ENCODE measurements around the gene TRPV4. TPM values are rescaled to one million over a fixed set of nuclear protein-coding genes. Genes with fewer than 3 reads are reported as not detected.

TRPV4 gene
- total and polyA plus RNA-seq, 2 experiments from 2014 or later, result 2.3 to 4.7 TPM

GRCh38 chr12:109817627-109818231 is 15.5 kb downstream of the TRPV4 start:
- H3K36me3 ChIP-seq (replicated peaks; ENCODE audit: insufficient read depth, low read depth), result no peaks in the 10 kb centered on the region
- H3K4me3 ChIP-seq, result no peak overlapping the region
- H4K20me1 ChIP-seq (ENCODE audit: insufficient read depth, poor library complexity, severe bottlenecking), result no peaks in the 10 kb centered on the region
- H2AFZ ChIP-seq, result no peak overlapping the region
- no peaks in the 10 kb centered on the region for H3K79me2 ChIP-seq
- TF ChIP-seq CTCF (IDR thresholded peaks at IDR 0.05; ENCODE audit: poor library complexity) (no peak), EZH2phosphoT487 (IDR thresholded peaks at IDR 0.05; ENCODE audit: low read depth, severe bottlenecking, unreplicated experiment) (no peak), EZH2 (IDR thresholded peaks at IDR 0.05; ENCODE audit: borderline replicate concordance) (no peak)
- H3K27ac ChIP-seq, result no peak overlapping the region
- H3K27me3 ChIP-seq, result no peaks in the 10 kb centered on the region
- no peak overlapping the region for H3K4me2 ChIP-seq
- no peaks in the 10 kb centered on the region for H3K4me1 ChIP-seq (ENCODE audit: insufficient read depth)
- 94% methylated on average over 8 of the region's 8 CpGs for WGBS (ENCODE audit: low lambda C conversion rate, missing lambda C conversion rate)
- no peaks in the 10 kb centered on the region for H3K9me2 ChIP-seq (replicated peaks; ENCODE audit: insufficient read depth)
- no peak for DNase-seq (ENCODE audit: low spot score)
- no peaks in the 10 kb centered on the region for H3K9me3 ChIP-seq (ENCODE audit: low read depth)

- H3K27ac ChIP-seq, result no peak overlapping the region
- H3K4me1 ChIP-seq (ENCODE audit: insufficient read depth), result no peaks in the 10 kb centered on the region
- no peak for DNase-seq (ENCODE audit: low spot score)
- H4K20me1 ChIP-seq (ENCODE audit: insufficient read depth, poor library complexity, severe bottlenecking), result no peaks in the 10 kb centered on the region
- no peak overlapping the region for H2AFZ ChIP-seq
- H3K4me3 ChIP-seq, result no peak overlapping the region
- no peaks in the 10 kb centered on the region for H3K36me3 ChIP-seq (replicated peaks; ENCODE audit: insufficient read depth, low read depth)
- 95% methylated on average over 6 of the region's 7 CpGs for WGBS (ENCODE audit: low lambda C conversion rate, missing lambda C conversion rate)
- no peaks in the 10 kb centered on the region for H3K9me3 ChIP-seq (ENCODE audit: low read depth)
- H3K79me2 ChIP-seq, result no peaks in the 10 kb centered on the region
- no peak overlapping the region for H3K4me2 ChIP-seq
- H3K9me2 ChIP-seq (replicated peaks; ENCODE audit: insufficient read depth), result no peaks in the 10 kb centered on the region
- TF ChIP-seq CTCF (IDR thresholded peaks at IDR 0.05; ENCODE audit: poor library complexity) (no peak), EZH2 (IDR thresholded peaks at IDR 0.05; ENCODE audit: borderline replicate concordance) (no peak), EZH2phosphoT487 (IDR thresholded peaks at IDR 0.05; ENCODE audit: low read depth, severe bottlenecking, unreplicated experiment) (no peak)
- H3K27me3 ChIP-seq, result no peaks in the 10 kb centered on the region
Observed at GRCh38 chr12:109816870-109817269, 16.3 kb downstream of the TRPV4 start.

- TF ChIP-seq CTCF (IDR thresholded peaks at IDR 0.05; ENCODE audit: poor library complexity), result no peak
- no peak for TF ChIP-seq EZH2 (IDR thresholded peaks at IDR 0.05; ENCODE audit: borderline replicate concordance)
- no peak for TF ChIP-seq EZH2phosphoT487 (IDR thresholded peaks at IDR 0.05; ENCODE audit: low read depth, severe bottlenecking, unreplicated experiment)
- no peak for DNase-seq (ENCODE audit: low spot score)
- no peaks in the 10 kb centered on the region for H3K4me1 ChIP-seq (ENCODE audit: insufficient read depth)
- no peaks in the 10 kb centered on the region for H3K9me2 ChIP-seq (replicated peaks; ENCODE audit: insufficient read depth)
- H3K27me3 ChIP-seq, result no peaks in the 10 kb centered on the region
- no peak overlapping the region for H3K27ac ChIP-seq
- 81% methylated on average over 10 of the region's 10 CpGs for WGBS (ENCODE audit: low lambda C conversion rate, missing lambda C conversion rate)
- H3K4me2 ChIP-seq, result no peak overlapping the region
- no peaks in the 10 kb centered on the region for H4K20me1 ChIP-seq (ENCODE audit: insufficient read depth, poor library complexity, severe bottlenecking)
- no peaks in the 10 kb centered on the region for H3K79me2 ChIP-seq
- no peak overlapping the region for H3K4me3 ChIP-seq
- H3K36me3 ChIP-seq (replicated peaks; ENCODE audit: insufficient read depth, low read depth), result no peaks in the 10 kb centered on the region
- no peaks in the 10 kb centered on the region for H3K9me3 ChIP-seq (ENCODE audit: low read depth)
- no peak overlapping the region for H2AFZ ChIP-seq
Observed at GRCh38 chr12:109815757-109816617, 17.2 kb downstream of the TRPV4 start.

Data from hepatocyte (in vitro differentiated cells).